ENCODE data around the gene C3orf20.
"Not testable (repeated sequence)": the region's sequence is repeated elsewhere in the genome, so short reads cannot be mapped to it uniquely, and the experiment has no call there.

Gene C3orf20

GRCh38 chr3:14752979-14753378, 78.0 kb downstream of the C3orf20 start:
- not testable (repeated sequence) for FAIRE-seq; DNase-seq (ENCODE audit: low spot score)

GRCh38 chr3:14757153-14757700, 82.3 kb downstream of the C3orf20 start:
- DNase-seq (ENCODE audit: low spot score): no peak
- FAIRE-seq: no peak

DNA sequence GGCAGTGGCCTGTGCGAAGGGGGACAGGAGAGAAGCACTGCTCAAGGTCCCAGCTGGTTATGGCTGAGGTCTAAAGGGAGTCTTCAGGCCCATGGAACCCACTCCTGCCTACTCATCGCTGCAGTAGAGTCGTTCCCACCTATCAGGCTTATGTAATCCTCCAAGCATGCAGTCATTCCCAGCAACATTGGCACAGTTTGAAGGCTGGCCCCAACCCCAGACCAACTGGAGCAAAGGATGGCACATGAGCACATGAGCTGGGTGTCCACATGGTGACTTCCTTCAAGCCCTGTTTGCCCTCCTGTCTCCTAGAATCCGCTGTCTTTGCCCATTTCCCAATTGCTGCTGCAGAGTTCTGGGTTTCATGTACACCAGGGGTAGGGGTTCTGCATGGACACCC, 83.4 kb downstream of the C3orf20 start:
- DNase-seq (ENCODE audit: low spot score) (no peak), FAIRE-seq (peak; percentile 13)

DNA sequence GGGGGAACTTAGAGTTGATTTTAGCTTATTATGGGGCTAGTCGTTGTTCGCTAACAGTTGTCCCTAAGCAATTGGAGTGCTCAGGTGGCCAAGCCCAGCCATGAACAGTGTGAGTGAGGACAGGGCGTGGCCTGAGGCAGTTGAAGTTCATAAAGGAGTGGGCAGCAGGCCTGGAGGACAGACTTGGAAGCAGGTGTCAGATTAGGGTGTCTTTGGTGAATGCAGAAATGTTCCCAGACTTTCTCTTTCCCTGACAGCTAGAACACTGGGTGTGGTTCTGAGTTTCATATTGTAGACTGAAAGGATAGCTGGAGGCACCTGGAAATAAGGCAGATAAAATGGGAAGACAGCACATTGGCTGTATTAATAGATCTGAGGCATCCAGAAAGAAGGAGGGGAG, 84.0 kb downstream of the C3orf20 start:
- no peak for DNase-seq (ENCODE audit: low spot score)
- FAIRE-seq: no peak

DNA sequence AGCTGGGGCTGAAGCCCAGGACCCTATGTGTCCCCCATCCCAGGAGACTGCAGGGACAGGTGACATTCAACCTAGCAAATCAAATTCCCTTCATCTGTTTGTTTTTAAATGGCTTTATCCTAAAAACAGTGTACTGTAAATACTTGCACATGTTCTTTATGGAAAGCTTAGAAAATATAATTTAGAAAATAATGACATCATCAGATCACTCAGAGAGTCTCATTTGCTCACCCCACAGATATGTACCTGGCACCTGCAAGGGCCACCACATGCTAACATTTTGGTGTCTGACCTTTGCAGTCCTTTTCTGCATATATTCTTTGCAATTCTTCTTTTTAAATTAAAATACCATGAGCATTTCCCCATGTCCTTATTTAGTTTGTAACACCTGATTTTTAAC, 85.2 kb downstream of the C3orf20 start:
- DNase-seq (ENCODE audit: low spot score) (no peak), FAIRE-seq (no peak)

GRCh38 chr3:14761121-14761672, 86.3 kb downstream of the C3orf20 start:
- FAIRE-seq (no peak), DNase-seq (ENCODE audit: low spot score) (no peak)

- no peak for FAIRE-seq
- no peak for DNase-seq (ENCODE audit: low spot score)
These were observed 86.9 kb downstream of the C3orf20 start for GRCh38 chr3:14761866-14762265.

DNA sequence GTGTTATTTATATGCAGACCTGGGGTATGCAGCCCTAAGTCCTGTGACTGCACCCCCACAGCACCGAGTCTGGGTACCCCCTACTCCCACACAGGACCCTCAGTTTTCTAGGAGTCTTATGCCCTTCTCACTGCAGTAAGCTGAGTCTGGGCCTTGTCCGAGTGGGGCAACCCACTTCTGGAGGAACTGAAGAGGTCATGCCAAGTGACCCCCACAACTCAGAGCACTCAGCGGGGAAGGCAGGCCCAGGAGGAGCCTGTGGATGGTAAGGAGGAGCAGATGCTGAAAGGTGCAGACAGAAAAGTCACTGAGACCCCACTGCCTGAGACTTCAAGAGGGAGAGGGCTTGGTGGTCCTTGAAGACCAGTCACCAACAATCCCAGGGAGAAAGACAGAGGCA, 87.8 kb downstream of the C3orf20 start:
- DNase-seq (ENCODE audit: low spot score): no peak
- no peak for FAIRE-seq

DNA sequence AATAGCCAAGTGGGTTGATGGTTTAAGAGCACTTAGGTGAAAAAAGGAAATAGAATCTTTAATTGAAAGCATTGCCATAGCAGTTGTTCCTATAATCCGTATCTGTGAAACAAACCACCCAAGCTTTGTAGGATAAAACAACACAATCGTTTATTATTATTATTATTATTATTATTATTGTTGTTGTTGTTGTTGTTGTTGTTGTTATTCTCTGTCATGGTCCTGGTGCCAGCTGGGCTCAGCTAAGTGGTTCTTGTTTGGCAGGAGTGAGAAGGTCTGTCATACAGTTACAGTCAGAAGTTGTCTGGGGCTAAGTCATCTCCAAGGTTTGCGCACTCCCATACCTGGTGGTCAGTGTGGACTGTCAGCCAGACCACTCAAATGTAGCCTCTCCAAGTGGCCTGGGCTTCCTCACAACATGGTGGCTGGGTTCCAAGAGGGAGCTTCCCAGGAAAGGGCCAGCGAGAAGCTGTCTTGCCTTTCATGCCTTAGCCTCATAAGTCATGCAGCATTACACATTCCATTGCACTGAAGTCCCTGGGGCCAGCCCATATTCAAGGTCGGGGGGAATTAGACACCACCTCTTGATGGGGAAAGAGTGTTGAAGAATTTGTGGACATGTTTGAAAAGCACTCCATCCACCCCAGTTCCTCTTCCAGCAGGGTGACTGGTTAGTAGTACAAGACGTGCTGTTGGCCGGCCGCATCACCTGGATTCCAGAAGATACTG, 89.6 kb downstream of the C3orf20 start:
- FAIRE-seq: no peak
- DNase-seq (ENCODE audit: low spot score): no peak

GRCh38 chr3:14765060-14765400, 90.1 kb downstream of the C3orf20 start:
- no peak for DNase-seq (ENCODE audit: low spot score)
- FAIRE-seq: no peak

- no peak for DNase-seq (ENCODE audit: low spot score)
- FAIRE-seq: no peak
These were observed 90.9 kb downstream of the C3orf20 start for GRCh38 chr3:14765576-14766427.

DNA sequence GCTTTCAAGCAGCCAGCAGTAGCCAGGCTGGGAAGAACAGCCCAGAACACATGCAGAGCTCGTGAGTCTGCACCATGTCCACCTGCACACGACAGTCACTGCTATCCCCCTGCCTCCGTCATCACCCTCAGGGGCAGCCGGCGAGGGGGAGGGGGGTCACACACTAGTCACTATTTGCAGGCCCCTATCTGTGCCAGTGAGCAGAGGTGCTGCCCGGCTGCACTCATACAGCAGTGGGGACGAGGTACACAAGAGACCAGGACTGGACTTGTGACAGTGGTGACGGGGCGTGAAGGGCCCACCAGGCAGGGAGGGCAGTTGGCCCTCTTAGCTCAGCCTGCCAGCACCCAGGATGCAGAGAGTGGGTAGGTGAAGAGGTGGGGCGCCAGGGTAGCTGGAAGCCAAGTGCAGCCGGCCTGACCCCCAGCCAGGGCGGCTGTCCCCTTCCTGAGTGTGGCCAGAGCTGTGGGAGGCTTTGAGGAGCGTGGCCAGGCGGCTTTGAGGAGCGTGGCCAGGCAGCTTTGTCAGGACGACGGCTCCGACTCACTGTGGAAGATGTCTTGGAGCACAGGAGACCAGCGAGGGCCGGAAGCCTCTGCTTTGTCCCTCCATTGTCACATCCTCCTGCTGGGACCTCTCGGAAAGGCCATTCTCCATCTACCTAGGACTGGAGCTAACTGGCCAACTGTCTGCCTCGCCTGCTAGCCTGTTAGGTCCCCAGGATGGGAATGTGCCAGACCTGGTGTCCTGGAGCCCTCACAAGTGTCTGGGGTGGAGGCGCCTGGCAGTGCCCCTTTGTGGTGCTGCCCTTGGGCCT, 91.7 kb downstream of the C3orf20 start:
- DNase-seq (ENCODE audit: low spot score) (no peak), FAIRE-seq (no peak)

DNA sequence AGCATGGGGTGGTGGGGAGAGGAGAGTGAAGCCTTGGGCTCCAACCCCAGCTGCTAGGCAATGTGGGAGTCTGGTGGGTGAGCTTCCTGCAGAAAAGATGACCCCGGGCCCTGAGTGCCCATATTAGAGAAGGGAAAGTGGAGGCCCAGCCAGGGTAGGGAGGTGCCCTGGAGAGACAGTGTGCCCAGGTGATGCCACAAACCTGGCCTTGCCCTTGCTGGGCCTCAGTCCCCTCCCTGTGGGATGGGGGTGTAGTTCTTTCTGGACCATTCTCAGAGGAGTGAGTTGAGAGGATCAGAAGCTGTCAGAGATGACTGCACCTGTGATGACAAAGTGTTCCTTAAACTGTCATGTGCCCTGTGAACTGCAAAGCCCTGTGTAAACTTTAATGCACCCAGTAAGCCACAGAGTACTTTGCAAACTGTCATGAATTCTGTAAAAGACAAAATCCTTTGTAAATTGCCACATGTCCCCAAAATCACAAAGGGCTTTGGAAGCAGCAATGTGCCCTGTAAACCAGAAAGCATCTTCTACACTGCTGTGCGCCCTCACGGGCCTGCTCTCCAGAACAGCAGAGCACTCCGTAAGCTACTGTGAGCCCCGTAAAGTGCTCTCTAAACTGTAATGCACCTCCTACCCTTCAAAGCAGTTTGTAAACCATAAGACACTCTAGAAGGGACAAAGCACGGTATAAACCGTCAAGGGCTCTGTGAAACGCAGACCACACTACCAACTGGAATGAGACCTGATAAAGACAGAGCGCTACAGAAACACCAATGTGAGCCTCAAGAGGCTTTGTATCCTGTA, 92.5 kb downstream of the C3orf20 start:
- no peak for DNase-seq (ENCODE audit: low spot score)
- FAIRE-seq: no peak

DNA sequence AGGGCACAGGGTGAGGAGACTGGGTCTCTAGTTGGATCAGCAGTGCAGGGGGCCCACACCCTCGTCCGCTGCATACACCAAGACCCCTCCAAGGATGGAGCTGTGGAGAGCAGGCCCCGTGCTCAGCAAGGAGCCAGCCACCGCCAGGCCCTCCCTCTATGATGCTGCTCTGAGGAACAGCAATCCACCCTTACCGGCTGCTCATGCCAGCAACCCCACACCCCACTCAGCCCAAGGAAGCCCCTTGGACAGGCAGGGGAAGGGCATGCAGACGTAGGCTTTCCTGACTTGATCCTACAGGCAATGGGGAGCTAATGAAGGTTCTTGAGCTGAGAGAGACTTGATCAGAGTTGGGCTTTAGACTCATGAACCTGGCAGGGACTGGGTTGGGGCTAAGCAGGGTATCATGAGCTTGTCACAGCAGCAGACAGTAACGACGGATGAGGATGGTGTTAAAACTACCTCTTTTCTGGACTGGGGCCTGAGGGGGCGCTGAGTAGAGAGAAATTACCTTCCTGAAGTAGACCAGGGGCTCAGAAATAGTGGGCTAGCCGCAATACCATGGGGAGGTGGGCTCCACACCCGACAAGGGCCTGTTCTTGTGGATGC, 93.3 kb downstream of the C3orf20 start:
- FAIRE-seq: no peak
- DNase-seq (ENCODE audit: low spot score): no peak

GRCh38 chr3:14768881-14769280, 93.9 kb downstream of the C3orf20 start:
- no peak for FAIRE-seq
- no peak for DNase-seq (ENCODE audit: low spot score)

GRCh38 chr3:14769544-14770325, 94.8 kb downstream of the C3orf20 start:
- DNase-seq (ENCODE audit: low spot score) (no peak), FAIRE-seq (no peak)

GRCh38 chr3:14770591-14770990, 95.7 kb downstream of the C3orf20 start:
- no peak for DNase-seq (ENCODE audit: low spot score)
- no peak for FAIRE-seq

- DNase-seq (ENCODE audit: low spot score) (no peak), FAIRE-seq (no peak)
These were observed 96.9 kb downstream of the C3orf20 start for GRCh38 chr3:14771593-14772497.

Data from urothelium cell line (cell line).